ENCODE data around the gene WFS1. TPM values are rescaled to one million over a fixed set of nuclear protein-coding genes. Genes with fewer than 3 reads are reported as not detected.
A peak's percentile ranks its signal among the peaks of the same experiment; 100 is the strongest.

Gene WFS1, protein sequence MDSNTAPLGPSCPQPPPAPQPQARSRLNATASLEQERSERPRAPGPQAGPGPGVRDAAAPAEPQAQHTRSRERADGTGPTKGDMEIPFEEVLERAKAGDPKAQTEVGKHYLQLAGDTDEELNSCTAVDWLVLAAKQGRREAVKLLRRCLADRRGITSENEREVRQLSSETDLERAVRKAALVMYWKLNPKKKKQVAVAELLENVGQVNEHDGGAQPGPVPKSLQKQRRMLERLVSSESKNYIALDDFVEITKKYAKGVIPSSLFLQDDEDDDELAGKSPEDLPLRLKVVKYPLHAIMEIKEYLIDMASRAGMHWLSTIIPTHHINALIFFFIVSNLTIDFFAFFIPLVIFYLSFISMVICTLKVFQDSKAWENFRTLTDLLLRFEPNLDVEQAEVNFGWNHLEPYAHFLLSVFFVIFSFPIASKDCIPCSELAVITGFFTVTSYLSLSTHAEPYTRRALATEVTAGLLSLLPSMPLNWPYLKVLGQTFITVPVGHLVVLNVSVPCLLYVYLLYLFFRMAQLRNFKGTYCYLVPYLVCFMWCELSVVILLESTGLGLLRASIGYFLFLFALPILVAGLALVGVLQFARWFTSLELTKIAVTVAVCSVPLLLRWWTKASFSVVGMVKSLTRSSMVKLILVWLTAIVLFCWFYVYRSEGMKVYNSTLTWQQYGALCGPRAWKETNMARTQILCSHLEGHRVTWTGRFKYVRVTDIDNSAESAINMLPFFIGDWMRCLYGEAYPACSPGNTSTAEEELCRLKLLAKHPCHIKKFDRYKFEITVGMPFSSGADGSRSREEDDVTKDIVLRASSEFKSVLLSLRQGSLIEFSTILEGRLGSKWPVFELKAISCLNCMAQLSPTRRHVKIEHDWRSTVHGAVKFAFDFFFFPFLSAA
- total RNA-seq (1 to 10 TPM; 1.3 to 1.7 TPM), total RNA-seq (0.24 to 15.2 (median 5.5) reads per million in 172 experiments)
- polyA plus RNA-seq (2013, experiment 1 of 2): 3.3 TPM
- 3.9 TPM for polyA plus RNA-seq (2013, experiment 2 of 2)

DNA sequence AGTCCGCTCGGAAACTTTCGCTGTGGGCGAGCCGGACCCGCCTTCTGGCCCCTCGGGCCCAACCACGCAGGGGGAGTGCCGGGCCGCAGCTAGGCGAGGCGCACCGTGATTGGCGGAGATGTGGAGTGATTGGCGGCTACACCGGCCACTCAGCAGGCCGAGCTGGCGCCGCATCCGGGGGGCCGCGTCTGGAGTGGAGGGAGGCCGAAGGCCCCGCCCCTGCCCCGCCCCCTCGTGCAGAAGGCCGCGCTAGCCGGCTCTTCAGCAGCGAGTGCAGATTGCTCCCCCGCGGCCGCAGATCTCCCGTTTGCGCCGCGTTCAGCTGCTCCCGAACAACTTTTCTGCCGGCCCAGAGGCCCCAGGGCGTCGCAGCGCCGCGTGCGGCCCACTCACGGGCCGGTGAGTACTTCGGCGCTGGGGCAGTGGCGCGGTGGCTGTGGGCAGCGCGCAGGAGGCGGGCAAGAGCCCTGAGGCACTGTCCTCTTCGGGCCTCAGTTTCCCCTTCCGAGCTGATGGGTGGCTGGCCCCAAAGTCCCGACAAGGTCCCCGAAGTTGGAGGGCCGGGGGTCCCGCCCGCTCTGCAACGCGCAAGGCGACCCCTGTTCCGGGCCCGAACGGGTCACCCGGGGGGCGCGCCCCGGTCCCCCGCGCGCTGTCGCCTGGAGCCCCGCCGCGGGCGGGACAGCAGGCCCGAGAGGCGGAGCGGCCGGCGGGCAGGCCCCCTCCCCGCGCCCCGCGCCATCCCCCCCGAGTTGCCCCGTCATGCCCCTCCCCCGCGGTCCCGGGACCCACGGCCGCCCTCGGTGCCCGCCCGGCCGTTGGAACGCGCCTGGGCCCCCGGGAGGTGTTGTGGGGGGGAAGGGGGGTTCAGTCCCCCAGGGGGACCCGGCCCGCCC is at the start of gene WFS1:
Gene WFS1 (plus strand): TSS at position 235 of the 896 bp plus-strand sequence. CDS start 7,606 bp downstream, outside the sequence.
- Mint-ChIP-seq H3K4me3 (peak within 1 kb of the TSS; percentile 92), H3K4me1 (ENCODE audit: low read depth) (peaks cover 16% of the 10 kb centered on the region), H3K9me3 (no peaks in the 10 kb centered on the region), H3K36me3 (ENCODE audit: low read depth) (no peaks in the 10 kb centered on the region), H3K27ac (peak within 1 kb of the TSS; percentile 28), H3K27me3 (no peaks in the 10 kb centered on the region)
- H3K27ac ChIP-seq (ENCODE audit: low read depth in 1 of 2, low read length in 2 of 2): no peak within 1 kb of the TSS
- ChIA-PET POLR2A (interaction anchor here (0.7 to 1.6 kb wide), 3 partner anchors 70 to 305 kb away, joined by 3 to 6 read pairs (median 3); partner anchors contain the start of genes JAKMIP1 and MAN2B2), CTCF (interaction anchor here (1.0 to 1.8 kb wide), 2 partner anchors 19 to 58 kb away, joined by 3 to 6 read pairs; no protein-coding TSS in a partner anchor)
- peak; percentile 89 to 99 (median 98) for DNase-seq
- H3K27me3 ChIP-seq (ENCODE audit: control insufficient read depth in 1 of 2, insufficient read depth in 2 of 2, low read length in 2 of 2): no peaks in the 10 kb centered on the region
- H3K9me3 ChIP-seq (ENCODE audit: control insufficient read depth in 1 of 2, insufficient read depth in 1 of 2, low read length in 2 of 2): no peaks in the 10 kb centered on the region
- ATAC-seq (ENCODE audit: poor library complexity): peak; percentile 99
- intact Hi-C loops (cut with DNase I, micrococcal nuclease): loop anchor here in 1 of 2 experiments (2.0 to 10.0 kb wide), 5 partner anchors 68 to 1887 kb away; partner anchors contain the start of genes ABLIM2, JAKMIP1, MAN2B2 and MRFAP1
- H3K4me1 ChIP-seq (ENCODE audit: insufficient read depth, low read length): peaks cover 23% of the 10 kb centered on the region
- TF ChIP-seq, protein P1, sequence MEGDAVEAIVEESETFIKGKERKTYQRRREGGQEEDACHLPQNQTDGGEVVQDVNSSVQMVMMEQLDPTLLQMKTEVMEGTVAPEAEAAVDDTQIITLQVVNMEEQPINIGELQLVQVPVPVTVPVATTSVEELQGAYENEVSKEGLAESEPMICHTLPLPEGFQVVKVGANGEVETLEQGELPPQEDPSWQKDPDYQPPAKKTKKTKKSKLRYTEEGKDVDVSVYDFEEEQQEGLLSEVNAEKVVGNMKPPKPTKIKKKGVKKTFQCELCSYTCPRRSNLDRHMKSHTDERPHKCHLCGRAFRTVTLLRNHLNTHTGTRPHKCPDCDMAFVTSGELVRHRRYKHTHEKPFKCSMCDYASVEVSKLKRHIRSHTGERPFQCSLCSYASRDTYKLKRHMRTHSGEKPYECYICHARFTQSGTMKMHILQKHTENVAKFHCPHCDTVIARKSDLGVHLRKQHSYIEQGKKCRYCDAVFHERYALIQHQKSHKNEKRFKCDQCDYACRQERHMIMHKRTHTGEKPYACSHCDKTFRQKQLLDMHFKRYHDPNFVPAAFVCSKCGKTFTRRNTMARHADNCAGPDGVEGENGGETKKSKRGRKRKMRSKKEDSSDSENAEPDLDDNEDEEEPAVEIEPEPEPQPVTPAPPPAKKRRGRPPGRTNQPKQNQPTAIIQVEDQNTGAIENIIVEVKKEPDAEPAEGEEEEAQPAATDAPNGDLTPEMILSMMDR (IDR thresholded peaks at IDR 0.05): no peak
- peak within 1 kb of the TSS; percentile 64 for H3K4me3 ChIP-seq (ENCODE audit: low read length)
- no peaks in the 10 kb centered on the region for H3K36me3 ChIP-seq (ENCODE audit: insufficient read depth, low read length)

DNA sequence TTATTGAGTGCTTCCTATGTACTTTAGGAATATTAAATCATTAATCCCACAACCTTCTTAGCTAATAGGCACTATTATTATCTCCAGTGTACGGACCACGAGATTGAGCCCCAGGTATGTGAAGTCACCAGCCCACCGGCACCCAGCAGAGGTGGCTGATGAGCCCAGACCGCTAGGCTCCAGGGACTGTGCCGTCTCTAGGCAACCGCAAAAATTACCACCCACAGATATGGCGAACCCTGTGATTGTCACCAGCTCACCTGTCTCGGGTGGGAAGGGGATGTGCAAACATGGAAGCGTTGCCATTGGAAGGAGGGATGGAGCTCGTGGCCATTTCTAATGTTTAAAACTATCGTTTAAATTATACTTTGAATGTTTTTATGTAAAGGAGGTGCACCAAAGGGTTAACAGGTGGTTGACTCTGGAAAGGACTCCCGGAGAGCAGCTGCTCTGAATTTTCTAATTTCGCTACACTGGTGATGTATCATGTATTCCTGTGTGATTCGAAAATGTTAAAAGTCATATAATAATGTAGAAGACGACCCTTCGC is 48.3 kb upstream of the WFS1 start:
- H3K4me3 Mint-ChIP-seq: no peak overlapping the region

More for the DNA sequence above, 48.3 kb upstream of the WFS1 start:
- TF ChIP-seq, protein P1 (IDR thresholded peaks at IDR 0.05): no peak
- intact Hi-C loops (cut with DNase I, micrococcal nuclease): no loop called here
- ChIA-PET CTCF (interaction anchor here (0.9 to 1.1 kb wide), 2 partner anchors 87 to 106 kb away, joined by 3 to 4 read pairs; no protein-coding TSS in a partner anchor), POLR2A (no interaction called here)
- H3K27me3 ChIP-seq (ENCODE audit: control insufficient read depth in 1 of 2, insufficient read depth in 2 of 2, low read length in 2 of 2): peaks cover 36 to 39% of the 10 kb centered on the region in 2 experiments
- Mint-ChIP-seq H3K4me1 (ENCODE audit: low read depth) (peaks cover 5% of the 10 kb centered on the region), H3K9me3 (no peaks in the 10 kb centered on the region), H3K27me3 (peaks cover 70% of the 10 kb centered on the region), H3K36me3 (ENCODE audit: low read depth) (no peaks in the 10 kb centered on the region), H3K27ac (no peak overlapping the region)
- no peak overlapping the region for H3K4me3 ChIP-seq (ENCODE audit: low read length)
- peaks cover 7 to 9% of the 10 kb centered on the region in 2 experiments for H3K9me3 ChIP-seq (ENCODE audit: control insufficient read depth in 1 of 2, insufficient read depth in 1 of 2, low read length in 2 of 2)
- no peak overlapping the region for H3K27ac ChIP-seq (ENCODE audit: low read depth in 1 of 2, low read length in 2 of 2)
- no peaks in the 10 kb centered on the region for H3K4me1 ChIP-seq (ENCODE audit: insufficient read depth, low read length)
- H3K36me3 ChIP-seq (ENCODE audit: insufficient read depth, low read length): no peaks in the 10 kb centered on the region
- DNase-seq (no peak), ATAC-seq (ENCODE audit: poor library complexity) (no peak)
